Liver (tissue), 9 donors: Measurements from ENCODE around the gene MVP. TPM values are rescaled to one million over a fixed set of nuclear protein-coding genes. Genes with fewer than 3 reads are reported as not detected.

Experiments used
- DNase-seq: peaks from one replicate; pipeline ENCODE4 v3.0.0-alpha.2; 2017; ENCODE audit warnings: low spot score
- H3K27ac ChIP-seq, 2 donors: one replicate each; pipeline ENCODE4 v1.7.0; 2013; ENCODE audit warnings: inconsistent platforms in 2 of 2, low read length in 2 of 2, control low read depth in 1 of 2, low read depth in 1 of 2, mild to moderate bottlenecking in 1 of 2
- H3K27me3 ChIP-seq, 4 donors: one replicate each; pipeline versions ENCODE4 v1.6.1 to v1.7.0; 2013; ENCODE audit warnings: low read length in 3 of 4, inconsistent platforms in 1 of 4, mild to moderate bottlenecking in 1 of 4, moderate library complexity in 1 of 4; ENCODE audit not compliant: control insufficient read depth in 4 of 4, insufficient read depth in 4 of 4
- H3K36me3 ChIP-seq, 4 donors: one replicate each; pipeline versions ENCODE4 v1.6.1 to v1.7.0; 2013; ENCODE audit warnings: low read length in 3 of 4, mild to moderate bottlenecking in 3 of 4, low read depth in 1 of 4, moderate library complexity in 1 of 4; ENCODE audit not compliant: control insufficient read depth in 4 of 4, insufficient read depth in 3 of 4
- H3K4me1 ChIP-seq, 4 donors: one replicate each; pipeline versions ENCODE4 v1.6.1 to v1.7.0; 2013; ENCODE audit warnings: low read length in 3 of 4, mild to moderate bottlenecking in 3 of 4, moderate library complexity in 1 of 4; ENCODE audit not compliant: control insufficient read depth in 4 of 4, insufficient read depth in 4 of 4
- H3K4me3 ChIP-seq, 3 donors: one replicate each; pipeline versions ENCODE4 v1.6.1 to v1.7.0; 2013; ENCODE audit warnings: low read length in 3 of 3, control low read depth in 1 of 3, low read depth in 1 of 3, mild to moderate bottlenecking in 1 of 3
- H3K9ac ChIP-seq, 2 donors: one replicate each; pipeline ENCODE4 v1.7.0; 2013; ENCODE audit warnings: low read length in 2 of 2, mild to moderate bottlenecking in 2 of 2, moderate library complexity in 2 of 2, control low read depth in 1 of 2, low read depth in 1 of 2
- H3K9me3 ChIP-seq, 4 donors: one replicate each; pipeline versions ENCODE4 v1.6.1 to v1.7.0; 2013; ENCODE audit warnings: low read length in 3 of 4; ENCODE audit not compliant: control insufficient read depth in 4 of 4
- EGR1 ChIP-seq, 2 donors: IDR thresholded peaks; 2 replicates each; pipeline ENCODE4 v1.6.1; 2016 to 2018; ENCODE audit warnings: antibody characterized with exemption in 2 of 2, low read depth in 2 of 2
- FOXA2 ChIP-seq: IDR thresholded peaks from 2 replicates; pipeline ENCODE4 v1.6.1; 2016; ENCODE audit warnings: antibody characterized with exemption
- GABPA ChIP-seq, 2 donors: IDR thresholded peaks in 1 of 2; conservative IDR thresholded peaks in 1 of 2; 2 replicates each; pipeline ENCODE4 v1.6.1; 2016; ENCODE audit warnings: antibody characterized with exemption in 2 of 2, mild to moderate bottlenecking in 1 of 2, moderate library complexity in 1 of 2
- HNF4A ChIP-seq, 2 donors: conservative IDR thresholded peaks; 2 replicates each; pipeline ENCODE4 v1.6.1; 2016; ENCODE audit warnings: antibody characterized with exemption in 2 of 2, mild to moderate bottlenecking in 2 of 2
- HNF4G ChIP-seq: IDR thresholded peaks from 2 replicates; pipeline ENCODE4 v1.6.1; 2016; ENCODE audit warnings: antibody characterized with exemption
- JUND ChIP-seq, 2 donors: IDR thresholded peaks; 2 replicates each; pipeline ENCODE4 v1.6.1; 2016; ENCODE audit warnings: antibody characterized with exemption in 2 of 2
- NR2F2 ChIP-seq: IDR thresholded peaks from 2 replicates; pipeline ENCODE4 v1.6.1; 2016; ENCODE audit warnings: antibody characterized with exemption
- RAD21 ChIP-seq, 2 donors: IDR thresholded peaks; 2 replicates each; pipeline ENCODE4 v1.6.1; 2016; ENCODE audit warnings: antibody characterized with exemption in 2 of 2, mild to moderate bottlenecking in 2 of 2
- RXRA ChIP-seq, 2 donors: IDR thresholded peaks; 2 replicates each; pipeline ENCODE4 v1.6.1; 2017 to 2018; ENCODE audit warnings: antibody characterized with exemption in 2 of 2, mild to moderate bottlenecking in 1 of 2
- SP1 ChIP-seq: IDR thresholded peaks from 2 replicates; pipeline ENCODE4 v1.6.1; 2018; ENCODE audit warnings: antibody characterized with exemption, mild to moderate bottlenecking
- TAF1 ChIP-seq: conservative IDR thresholded peaks from 2 replicates; pipeline ENCODE4 v1.6.1; 2016; ENCODE audit warnings: antibody characterized with exemption, mild to moderate bottlenecking
- YY1 ChIP-seq: IDR thresholded peaks from 2 replicates; pipeline ENCODE4 v1.6.1; 2016; ENCODE audit warnings: antibody characterized with exemption, mild to moderate bottlenecking
- WGBS: extraction: QIAGEN DNeasy Blood & Tissue Kit; methylation state at CpG from one replicate; pipeline ENCODE4 v1.1.7; 2013; 5-methylcytosine and 5-hydroxymethylcytosine counted together
- polyA plus RNA-seq, 2 donors: library from polyadenylated mRNA; stranded (reverse) in 1 of 2; unstranded in 1 of 2; fragments of 200-250 nt in 1 of 2; fragments of >200 nt in 1 of 2; fragmentation: Nextera tagmentation in 1 of 2; extraction: Ambion mirVana in 1 of 2; gene quantifications; one replicate each; pipeline versions ENCODE4 v1.2.1 to v1.2.3, GENCODE V29; 2013 to 2015
- total RNA-seq, 2 donors: library from RNA; depleted of rRNA; stranded (reverse); fragments of >200 nt; gene quantifications; one replicate each; pipeline ENCODE4 v1.2.3, GENCODE V29; 2014
- TF ChIP-seq, protein P1 (sequence below): IDR thresholded peaks from 2 replicates; pipeline ENCODE4 v1.6.1; 2016; ENCODE audit warnings: antibody characterized with exemption
- TF ChIP-seq, protein P2 (sequence below): fragments of 150-350 bp; IDR thresholded peaks from 2 replicates; pipeline ENCODE4 v1.5.1; 2017; ENCODE audit warnings: improper control_type of control experiment, low read depth, low read length; ENCODE audit not compliant: missing input control
- TF ChIP-seq, protein P3 (sequence below): IDR thresholded peaks from 2 replicates; pipeline ENCODE4 v1.6.1; 2016; ENCODE audit warnings: antibody characterized with exemption
- TF ChIP-seq, protein P4 (sequence below): IDR thresholded peaks from 2 replicates; pipeline ENCODE4 v1.6.1; 2016; ENCODE audit warnings: antibody characterized with exemption, mild to moderate bottlenecking
- TF ChIP-seq, protein P5 (sequence below): IDR thresholded peaks from 2 replicates; pipeline ENCODE4 v1.6.1; 2016; ENCODE audit warnings: antibody characterized with exemption
- donor health status: healthy.
- donor health status: healthy.
- donor health status: healthy.
- donor health status: healthy.
- donor health status: healthy.

The MVP gene
- total and polyA plus RNA-seq, 4 donors = 30.7 to 78.4 (median 50.7) TPM

DNA sequence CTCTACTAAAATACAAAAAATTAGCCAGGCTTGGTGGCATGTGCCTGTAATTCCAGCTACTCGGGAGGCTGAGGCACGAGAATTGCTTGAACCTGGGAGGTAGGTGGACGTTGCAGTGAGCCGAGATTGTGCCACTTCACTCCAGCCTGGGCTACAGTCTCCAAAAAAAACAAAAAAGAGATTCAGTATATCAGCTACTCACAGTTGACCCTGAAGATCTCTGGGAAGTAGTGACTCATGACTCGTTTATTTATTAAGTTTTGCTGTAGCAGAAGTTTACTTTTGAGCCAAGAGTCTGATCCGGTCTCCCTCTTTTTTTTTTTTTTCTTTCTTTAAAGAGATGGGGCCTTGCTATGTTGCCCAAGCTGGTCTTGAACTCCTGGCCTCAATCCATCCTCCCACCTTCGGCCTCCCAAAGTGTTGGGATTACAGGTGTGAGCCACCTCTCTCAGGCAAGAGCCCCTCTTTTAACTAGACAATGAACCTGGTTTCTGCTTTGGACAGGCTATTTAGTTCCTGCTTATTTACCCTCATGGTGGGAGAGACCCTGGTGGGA, 4.4 kb downstream of the MVP start:
- H3K4me1 ChIP-seq = peaks cover 18 to 42% (median 30%) of the 10 kb centered on the region in 4 donors
- no peaks in the 10 kb centered on the region for H3K36me3 ChIP-seq
- TF ChIP-seq, protein P1, sequence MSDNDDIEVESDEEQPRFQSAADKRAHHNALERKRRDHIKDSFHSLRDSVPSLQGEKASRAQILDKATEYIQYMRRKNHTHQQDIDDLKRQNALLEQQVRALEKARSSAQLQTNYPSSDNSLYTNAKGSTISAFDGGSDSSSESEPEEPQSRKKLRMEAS = no peak
- TF ChIP-seq NR2F2 (peak; percentile 65), JUND (IDR thresholded peaks at IDR 0.05) (peak; percentile 20 to 65), YY1 (no peak)
- H3K27ac ChIP-seq = peak overlapping the region; percentile 19 to 30
- H3K4me3 ChIP-seq = no peak overlapping the region
- no peaks in the 10 kb centered on the region for H3K27me3 ChIP-seq
- H3K9ac ChIP-seq = no peak overlapping the region
- 64% methylated on average over 7 of the region's 7 CpGs for WGBS
- DNase-seq = no peak
- H3K9me3 ChIP-seq = no peaks in the 10 kb centered on the region

DNA sequence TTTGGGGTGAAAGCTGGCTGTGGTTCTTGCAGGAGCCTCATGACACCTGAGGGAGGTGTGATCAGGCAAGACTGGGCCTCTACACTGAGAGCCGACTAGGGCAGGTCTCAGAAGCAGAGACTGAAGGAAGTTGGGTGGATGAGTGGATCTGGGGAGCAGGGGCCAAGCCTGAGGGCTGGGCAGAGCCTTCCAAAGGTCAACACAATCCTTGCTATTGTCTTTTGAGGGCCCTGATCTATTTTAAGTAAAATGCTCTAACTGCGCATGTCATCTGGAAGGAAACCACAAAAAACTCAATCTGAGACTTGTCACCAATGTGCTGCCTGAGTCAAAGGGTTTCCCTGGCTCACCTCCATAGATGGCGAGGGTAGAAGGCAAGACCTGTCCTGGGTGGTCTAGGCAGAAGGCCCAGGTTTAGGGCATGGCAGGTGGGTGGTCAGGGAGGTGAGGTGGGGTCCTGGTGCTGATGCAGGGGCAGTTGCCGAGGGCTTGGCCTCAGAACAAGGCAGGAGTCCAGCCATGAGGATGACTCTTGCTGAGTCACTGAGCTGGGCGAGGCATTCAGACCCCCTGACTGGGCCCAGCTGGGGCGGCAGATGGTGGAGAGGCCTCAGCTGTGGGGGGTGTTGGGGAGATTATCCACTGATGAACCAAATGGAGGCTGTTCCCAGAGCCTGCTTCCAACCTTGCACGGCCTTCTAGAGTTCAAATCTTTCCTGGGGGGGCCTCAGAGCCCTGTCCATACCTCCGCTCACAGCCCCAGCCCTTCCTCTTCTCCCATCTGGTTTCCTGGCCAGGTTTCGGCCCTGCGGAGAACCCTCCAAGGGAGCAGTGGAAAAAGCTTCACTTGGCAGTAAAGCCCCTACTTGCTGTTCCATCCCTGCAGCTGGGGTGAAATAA, 5.1 kb downstream of the MVP start:
- TF ChIP-seq, protein P2, sequence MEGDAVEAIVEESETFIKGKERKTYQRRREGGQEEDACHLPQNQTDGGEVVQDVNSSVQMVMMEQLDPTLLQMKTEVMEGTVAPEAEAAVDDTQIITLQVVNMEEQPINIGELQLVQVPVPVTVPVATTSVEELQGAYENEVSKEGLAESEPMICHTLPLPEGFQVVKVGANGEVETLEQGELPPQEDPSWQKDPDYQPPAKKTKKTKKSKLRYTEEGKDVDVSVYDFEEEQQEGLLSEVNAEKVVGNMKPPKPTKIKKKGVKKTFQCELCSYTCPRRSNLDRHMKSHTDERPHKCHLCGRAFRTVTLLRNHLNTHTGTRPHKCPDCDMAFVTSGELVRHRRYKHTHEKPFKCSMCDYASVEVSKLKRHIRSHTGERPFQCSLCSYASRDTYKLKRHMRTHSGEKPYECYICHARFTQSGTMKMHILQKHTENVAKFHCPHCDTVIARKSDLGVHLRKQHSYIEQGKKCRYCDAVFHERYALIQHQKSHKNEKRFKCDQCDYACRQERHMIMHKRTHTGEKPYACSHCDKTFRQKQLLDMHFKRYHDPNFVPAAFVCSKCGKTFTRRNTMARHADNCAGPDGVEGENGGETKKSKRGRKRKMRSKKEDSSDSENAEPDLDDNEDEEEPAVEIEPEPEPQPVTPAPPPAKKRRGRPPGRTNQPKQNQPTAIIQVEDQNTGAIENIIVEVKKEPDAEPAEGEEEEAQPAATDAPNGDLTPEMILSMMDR = no peak
- TF ChIP-seq RXRA (IDR thresholded peaks at IDR 0.05) (no peak), TAF1 (no peak), HNF4A (conservative IDR thresholded peaks at IDR 0.05) (no peak), GABPA (IDR thresholded peaks at IDR 0.05 in 1 of 2, conservative IDR thresholded peaks at IDR 0.05 in 1 of 2) (no peak), EGR1 (IDR thresholded peaks at IDR 0.05; ENCODE audit: low read depth in 2 of 2) (no peak), NR2F2 (no peak), RAD21 (IDR thresholded peaks at IDR 0.05) (no peak), YY1 (no peak), SP1 (no peak), JUND (IDR thresholded peaks at IDR 0.05) (no peak), HNF4G (no peak), FOXA2 (no peak)
- TF ChIP-seq, protein P3, sequence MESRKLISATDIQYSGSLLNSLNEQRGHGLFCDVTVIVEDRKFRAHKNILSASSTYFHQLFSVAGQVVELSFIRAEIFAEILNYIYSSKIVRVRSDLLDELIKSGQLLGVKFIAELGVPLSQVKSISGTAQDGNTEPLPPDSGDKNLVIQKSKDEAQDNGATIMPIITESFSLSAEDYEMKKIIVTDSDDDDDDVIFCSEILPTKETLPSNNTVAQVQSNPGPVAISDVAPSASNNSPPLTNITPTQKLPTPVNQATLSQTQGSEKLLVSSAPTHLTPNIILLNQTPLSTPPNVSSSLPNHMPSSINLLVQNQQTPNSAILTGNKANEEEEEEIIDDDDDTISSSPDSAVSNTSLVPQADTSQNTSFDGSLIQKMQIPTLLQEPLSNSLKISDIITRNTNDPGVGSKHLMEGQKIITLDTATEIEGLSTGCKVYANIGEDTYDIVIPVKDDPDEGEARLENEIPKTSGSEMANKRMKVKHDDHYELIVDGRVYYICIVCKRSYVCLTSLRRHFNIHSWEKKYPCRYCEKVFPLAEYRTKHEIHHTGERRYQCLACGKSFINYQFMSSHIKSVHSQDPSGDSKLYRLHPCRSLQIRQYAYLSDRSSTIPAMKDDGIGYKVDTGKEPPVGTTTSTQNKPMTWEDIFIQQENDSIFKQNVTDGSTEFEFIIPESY = no peak
- TF ChIP-seq, protein P4, sequence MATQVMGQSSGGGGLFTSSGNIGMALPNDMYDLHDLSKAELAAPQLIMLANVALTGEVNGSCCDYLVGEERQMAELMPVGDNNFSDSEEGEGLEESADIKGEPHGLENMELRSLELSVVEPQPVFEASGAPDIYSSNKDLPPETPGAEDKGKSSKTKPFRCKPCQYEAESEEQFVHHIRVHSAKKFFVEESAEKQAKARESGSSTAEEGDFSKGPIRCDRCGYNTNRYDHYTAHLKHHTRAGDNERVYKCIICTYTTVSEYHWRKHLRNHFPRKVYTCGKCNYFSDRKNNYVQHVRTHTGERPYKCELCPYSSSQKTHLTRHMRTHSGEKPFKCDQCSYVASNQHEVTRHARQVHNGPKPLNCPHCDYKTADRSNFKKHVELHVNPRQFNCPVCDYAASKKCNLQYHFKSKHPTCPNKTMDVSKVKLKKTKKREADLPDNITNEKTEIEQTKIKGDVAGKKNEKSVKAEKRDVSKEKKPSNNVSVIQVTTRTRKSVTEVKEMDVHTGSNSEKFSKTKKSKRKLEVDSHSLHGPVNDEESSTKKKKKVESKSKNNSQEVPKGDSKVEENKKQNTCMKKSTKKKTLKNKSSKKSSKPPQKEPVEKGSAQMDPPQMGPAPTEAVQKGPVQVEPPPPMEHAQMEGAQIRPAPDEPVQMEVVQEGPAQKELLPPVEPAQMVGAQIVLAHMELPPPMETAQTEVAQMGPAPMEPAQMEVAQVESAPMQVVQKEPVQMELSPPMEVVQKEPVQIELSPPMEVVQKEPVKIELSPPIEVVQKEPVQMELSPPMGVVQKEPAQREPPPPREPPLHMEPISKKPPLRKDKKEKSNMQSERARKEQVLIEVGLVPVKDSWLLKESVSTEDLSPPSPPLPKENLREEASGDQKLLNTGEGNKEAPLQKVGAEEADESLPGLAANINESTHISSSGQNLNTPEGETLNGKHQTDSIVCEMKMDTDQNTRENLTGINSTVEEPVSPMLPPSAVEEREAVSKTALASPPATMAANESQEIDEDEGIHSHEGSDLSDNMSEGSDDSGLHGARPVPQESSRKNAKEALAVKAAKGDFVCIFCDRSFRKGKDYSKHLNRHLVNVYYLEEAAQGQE = no peak
- TF ChIP-seq, protein P5, sequence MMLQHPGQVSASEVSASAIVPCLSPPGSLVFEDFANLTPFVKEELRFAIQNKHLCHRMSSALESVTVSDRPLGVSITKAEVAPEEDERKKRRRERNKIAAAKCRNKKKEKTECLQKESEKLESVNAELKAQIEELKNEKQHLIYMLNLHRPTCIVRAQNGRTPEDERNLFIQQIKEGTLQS = no peak
- Histone ChIP-seq H3K4me3 (no peak overlapping the region), H3K9ac (no peak overlapping the region), H3K4me1 (peaks cover 17 to 44% (median 27%) of the 10 kb centered on the region in 4 donors), H3K27ac (peak overlapping the region; percentile 19 to 30), H3K9me3 (no peaks in the 10 kb centered on the region), H3K36me3 (no peaks in the 10 kb centered on the region), H3K27me3 (no peaks in the 10 kb centered on the region)
- DNase-seq = no peak
- 80% methylated on average over 10 of the region's 10 CpGs for WGBS
